A549 (cell line): ENCODE data around the gene CIITA. TPM values are rescaled to one million over a fixed set of nuclear protein-coding genes. Genes with fewer than 3 reads are reported as not detected.

Experiments
- ATAC-seq, 2 experiments: fragments of 200-7000 bp in 1 of 2; fragments of >200 bp in 1 of 2; cut with Nextera tagmentation in 1 of 2; cut with Tn5 transposase in 1 of 2; 3 replicates each; pipeline versions ENCODE4 v1.8.0 to v1.9.1; 2018 to 2020; ENCODE audit warnings: mild to moderate bottlenecking in 1 of 2, moderate library complexity in 1 of 2
- CTCF ChIA-PET: fragments of 300-600 bp; sonication (Branson Sonifier 250); formaldehyde crosslinking; extraction: SDS; loops from one replicate; lab custom pipeline; 2021; ENCODE audit warnings: antibody characterized with exemption, inconsistent platforms; lab: Yijun Ruan, JAX
- POLR2A ChIA-PET: fragments of 350-600 bp; formaldehyde crosslinking; extraction: SDS; loops from one replicate; lab custom pipeline; 2021; ENCODE audit warnings: antibody characterized with exemption, inconsistent platforms; lab: Yijun Ruan, JAX
- DNase-seq, 2 experiments: peaks; one replicate each; pipeline versions ENCODE4 v3.0.0 to v3.0.0-alpha.2; 2011 to 2016; ENCODE audit warnings: low read depth in 1 of 2, low spot score in 1 of 2
- FAIRE-seq: peaks from 2 replicates; lab custom pipeline; 2011; peaks lifted over from hg19 to GRCh38; lab: Jason Lieb, UNC
- H3K27ac ChIP-seq, 2 experiments: fragments of >200 bp; sonication (Bioruptor Twin); formaldehyde crosslinking; 3 replicates each; pipeline ENCODE4 v1.5.1; 2016 to 2017
- H3K4me1 ChIP-seq: fragments of >200 bp; sonication (Bioruptor Twin); formaldehyde crosslinking; 3 replicates; pipeline ENCODE4 v1.6.1; 2016
- H3K4me2 ChIP-seq: fragments of >200 bp; sonication (Bioruptor Twin); formaldehyde crosslinking; 3 replicates; pipeline ENCODE4 v1.6.1; 2016
- H3K4me3 ChIP-seq: fragments of >200 bp; sonication (Bioruptor Twin); formaldehyde crosslinking; 3 replicates; pipeline ENCODE4 v1.5.1; 2016
- H3K9me3 ChIP-seq: fragments of >200 bp; sonication (Bioruptor Twin); formaldehyde crosslinking; 3 replicates; pipeline ENCODE4 v1.6.1; 2016
- BHLHE40 ChIP-seq: IDR thresholded peaks from 2 replicates; pipeline ENCODE4 v1.6.1; 2012; ENCODE audit warnings: low read depth, low read length, inconsistent platforms
- CBX8 ChIP-seq: fragments of 200-600 bp; sonication (generic); IDR thresholded peaks from 2 replicates; pipeline ENCODE4 v1.6.1; 2016
- CHD4 ChIP-seq: fragments of 200-600 bp; sonication (generic); IDR thresholded peaks from 2 replicates; pipeline ENCODE4 v1.6.1; 2016; ENCODE audit warnings: antibody characterized with exemption, mild to moderate bottlenecking, borderline replicate concordance
- EP300 ChIP-seq, 2 experiments: fragments of >200 bp; sonication (Bioruptor Twin); formaldehyde crosslinking; IDR thresholded peaks; 2 replicates in 1 of 2; 3 replicates in 1 of 2; pipeline ENCODE4 v1.6.1; 2016 to 2017
- FOXS1 ChIP-seq: fragments of 250-450 bp; sonication (Bioruptor Pico); IDR thresholded peaks from 2 replicates; pipeline ENCODE4 v1.5.0; 2020; ENCODE audit warnings: mild to moderate bottlenecking, moderate library complexity
- GATA3 ChIP-seq: IDR thresholded peaks from 2 replicates; pipeline ENCODE4 v1.6.1; 2012; ENCODE audit warnings: borderline replicate concordance
- HDAC2 ChIP-seq: fragments of 200-600 bp; sonication (generic); IDR thresholded peaks from 2 replicates; pipeline ENCODE4 v1.6.1; 2016
- HEYL ChIP-seq: fragments of 250-450 bp; sonication (Bioruptor Pico); IDR thresholded peaks from 2 replicates; pipeline ENCODE4 v1.8.0; 2021; ENCODE audit warnings: mild to moderate bottlenecking, moderate library complexity
- HOXB5 ChIP-seq: fragments of 250-450 bp; sonication (Bioruptor Pico); IDR thresholded peaks from 2 replicates; pipeline ENCODE4 v1.5.0; 2020; ENCODE audit warnings: mild to moderate bottlenecking, moderate library complexity
- JUN ChIP-seq, 2 experiments: fragments of >200 bp; sonication (Bioruptor Twin); formaldehyde crosslinking; IDR thresholded peaks; 2 replicates in 1 of 2; 3 replicates in 1 of 2; pipeline ENCODE4 v1.6.1; 2016 to 2017
- KDM1A ChIP-seq: fragments of 200-600 bp; sonication (generic); IDR thresholded peaks from 2 replicates; pipeline ENCODE4 v1.6.1; 2016; ENCODE audit warnings: low read depth, mild to moderate bottlenecking
- KDM5A ChIP-seq: fragments of 200-600 bp; sonication (generic); IDR thresholded peaks from 2 replicates; pipeline ENCODE4 v1.6.1; 2016; ENCODE audit warnings: antibody characterized with exemption, mild to moderate bottlenecking
- MAFK ChIP-seq: fragments of 450-650 bp; IDR thresholded peaks from 2 replicates; pipeline ENCODE4 v1.6.1; 2014; ENCODE audit not compliant: partially characterized antibody
- MYC ChIP-seq: IDR thresholded peaks from 2 replicates; pipeline ENCODE4 v1.6.1; 2012; ENCODE audit warnings: mild to moderate bottlenecking, inconsistent platforms, low read length, improper control_type of control experiment, borderline replicate concordance
- NR3C1 ChIP-seq: fragments of >200 bp; sonication (Bioruptor Twin); formaldehyde crosslinking; IDR thresholded peaks from 3 replicates; pipeline ENCODE4 v1.6.1; 2017
- PBX3 ChIP-seq: IDR thresholded peaks from 2 replicates; pipeline ENCODE4 v1.6.1; 2012
- PHF8 ChIP-seq: fragments of 200-600 bp; sonication (generic); IDR thresholded peaks from 2 replicates; pipeline ENCODE4 v1.6.1; 2016; ENCODE audit warnings: low read depth, mild to moderate bottlenecking, antibody characterized with exemption, moderate library complexity, borderline replicate concordance
- RFX5 ChIP-seq: fragments of 450-650 bp; IDR thresholded peaks from 2 replicates; pipeline ENCODE4 v1.7.1; 2014; ENCODE audit warnings: antibody characterized with exemption, mild to moderate bottlenecking, moderate library complexity
- RNF2 ChIP-seq: fragments of 200-600 bp; sonication (generic); IDR thresholded peaks from 2 replicates; pipeline ENCODE4 v1.6.1; 2016; ENCODE audit warnings: low read depth, mild to moderate bottlenecking, antibody characterized with exemption, moderate library complexity, borderline replicate concordance
- TP53 ChIP-seq: fragments of 250-450 bp; sonication (Bioruptor Pico); IDR thresholded peaks from 2 replicates; pipeline ENCODE4 v1.5.0; 2021; ENCODE audit warnings: mild to moderate bottlenecking, moderate library complexity
- ZC3H11A ChIP-seq: fragments of 450-650 bp; IDR thresholded peaks from 2 replicates; pipeline ENCODE4 v1.6.1; 2014; ENCODE audit warnings: antibody characterized with exemption, mild to moderate bottlenecking
- WGBS: methylation state at CpG from one replicate; pipeline ENCODE4 v1.1.6; 2017; ENCODE audit errors: missing lambda C conversion rate; 5-methylcytosine and 5-hydroxymethylcytosine counted together
- polyA plus RNA-seq, 4 experiments: library from polyadenylated mRNA; depleted of rRNA in 3 of 4; stranded (reverse); fragments of >200 nt; fragmentation: RNase III in 1 of 4; extraction: RNeasy Plus Mini Kit Qiagen cat#74134 plus additional on column Dnase treatment in 1 of 4; gene quantifications; 2 replicates in 3 of 4; 3 replicates in 1 of 4; pipeline ENCODE4 v1.2.3, GENCODE V29; 2011 to 2017
- TF ChIP-seq, protein P1 (sequence below): IDR thresholded peaks from 2 replicates; pipeline ENCODE4 v1.6.1; 2012

Gene CIITA
- polyA plus RNA-seq, 2 of the 4 experiments (the other 2 are of a cell fraction) = 0.06 TPM; not detected in 1

- ChIA-PET POLR2A (no interaction called here), CTCF (interaction anchor here (0.6 to 3.7 kb wide), 3 partner anchors 21 to 317 kb away, joined by 3 to 11 read pairs (median 3); partner anchors contain the start of gene SOCS1)
- Histone ChIP-seq H3K9me3 (no peaks in the 10 kb centered on the region), H3K4me3 (no peak overlapping the region), H3K4me2 (peak overlapping the region; percentile 90), H3K4me1 (peaks cover 19% of the 10 kb centered on the region), H3K27ac (no peak overlapping the region)
- TF ChIP-seq GATA3 = no peak
- no peak for TF ChIP-seq HOXB5 (CRISPR knock-in tag)
- no peak for TF ChIP-seq PBX3
- TF ChIP-seq JUN (IDR thresholded peaks at IDR 0.05) = no peak
- TF ChIP-seq KDM5A = no peak
- no peak for TF ChIP-seq CBX8
- no peak for TF ChIP-seq HDAC2
- no peak for TF ChIP-seq RNF2
- TF ChIP-seq ZC3H11A = no peak
- no peak for TF ChIP-seq RFX5
- ATAC-seq = no peak
- FAIRE-seq = no peak
- WGBS = 96% methylated on average over 7 of the region's 7 CpGs
- no peak for DNase-seq
Observed at GRCh38 chr16:10939649-10940234, 62.7 kb downstream of the CIITA start.

GRCh38 chr16:10940501-10941079, 63.6 kb downstream of the CIITA start:
- H3K9me3 ChIP-seq = no peaks in the 10 kb centered on the region
- 84% methylated on average over 7 of the region's 8 CpGs for WGBS
- DNase-seq (no peak), FAIRE-seq (no peak), ATAC-seq (no peak)
- CTCF ChIA-PET = interaction anchor here (2.7 to 3.7 kb wide), 2 partner anchors 13 to 22 kb away, joined by 10 to 11 read pairs; no protein-coding TSS in a partner anchor
- POLR2A ChIA-PET = interaction anchor here (0.6 to 0.7 kb wide), 2 partner anchors 24 to 316 kb away, joined by 3 read pairs; partner anchors contain the start of gene SOCS1
- H3K4me2 ChIP-seq = peak overlapping the region; percentile 90
- H3K4me3 ChIP-seq = peak overlapping the region; percentile 87; the same call in 2 of the 3 replicates
- peaks cover 24% of the 10 kb centered on the region for H3K4me1 ChIP-seq
- TF ChIP-seq BHLHE40 = no peak
- TF ChIP-seq, protein P1, sequence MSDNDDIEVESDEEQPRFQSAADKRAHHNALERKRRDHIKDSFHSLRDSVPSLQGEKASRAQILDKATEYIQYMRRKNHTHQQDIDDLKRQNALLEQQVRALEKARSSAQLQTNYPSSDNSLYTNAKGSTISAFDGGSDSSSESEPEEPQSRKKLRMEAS = no peak
- TF ChIP-seq RNF2 = no peak
- no peak for TF ChIP-seq HEYL (CRISPR knock-in tag)
- no peak for TF ChIP-seq RFX5
- TF ChIP-seq PBX3 = no peak
- TF ChIP-seq KDM1A = no peak
- TF ChIP-seq PHF8 = no peak
- TF ChIP-seq FOXS1 = no peak
- TF ChIP-seq MYC = no peak
- TF ChIP-seq MAFK = no peak
- no peak for TF ChIP-seq TP53 (CRISPR knock-in tag)
- TF ChIP-seq JUN (IDR thresholded peaks at IDR 0.05) = no peak
- TF ChIP-seq GATA3 = no peak
- TF ChIP-seq NR3C1 = no peak
- no peak for TF ChIP-seq CHD4
- TF ChIP-seq EP300 (IDR thresholded peaks at IDR 0.05) = no peak
- H3K27ac ChIP-seq = peak overlapping the region in 1 of 2 experiments; percentile 91; a peak in 4 of 6 replicates
